ENCODE measurements around the gene AGAP1. TPM values are rescaled to one million over a fixed set of nuclear protein-coding genes. Genes with fewer than 3 reads are reported as not detected.

AGAP1 gene
- total RNA-seq, 1 experiment from 2014 or later, result 25.8 TPM

- Histone ChIP-seq H2BK20ac (ENCODE audit: low read depth, low read length, poor library complexity, severe bottlenecking) (no peak overlapping the region), H3K4me2 (ENCODE audit: insufficient read depth, insufficient read length, low read length) (no peak overlapping the region), H2AK5ac (ENCODE audit: insufficient read length, low read length) (no peak overlapping the region), H2BK120ac (ENCODE audit: low read depth, low read length, poor library complexity, severe bottlenecking) (no peak overlapping the region), H3K4ac (ENCODE audit: low read depth, low read length) (no peak overlapping the region), H2BK15ac (ENCODE audit: low read depth, low read length) (no peak overlapping the region), H4K8ac (replicated peaks; ENCODE audit: insufficient read length, low read depth, low read length) (no peak overlapping the region), H3K14ac (ENCODE audit: insufficient read depth, low read length) (no peak overlapping the region), H3K79me1 (ENCODE audit: insufficient read depth, low read depth, low read length, poor library complexity, severe bottlenecking) (no peaks in the 10 kb centered on the region), H3K4me1 (ENCODE audit: insufficient read depth, low read length) (no peaks in the 10 kb centered on the region; the same call in 1 of the 2 replicates), H3K23ac (ENCODE audit: insufficient read length, low read depth, low read length) (no peak overlapping the region), H4K91ac (ENCODE audit: insufficient read length, low read depth, low read length) (no peak overlapping the region), H3K23me2 (ENCODE audit: insufficient read length, low read depth, low read length, poor library complexity, severe bottlenecking) (no peaks in the 10 kb centered on the region), H3K9ac (ENCODE audit: extremely low read depth, insufficient read length, low read length) (no peak overlapping the region), H3K9me3 (ENCODE audit: control insufficient read depth, low read depth, low read length) (no peaks in the 10 kb centered on the region), H3K18ac (ENCODE audit: insufficient read length, low read depth, low read length) (no peak overlapping the region), H2BK5ac (ENCODE audit: insufficient read length, low read length) (no peak overlapping the region), H4K20me1 (ENCODE audit: control insufficient read depth, insufficient read depth, insufficient read length) (no peaks in the 10 kb centered on the region), H3K27me3 (ENCODE audit: insufficient read depth, low read length) (no peaks in the 10 kb centered on the region), H3K27ac (ENCODE audit: insufficient read length, low read depth, low read length) (no peak overlapping the region), H2BK12ac (ENCODE audit: insufficient read length, low read depth, low read length) (no peak overlapping the region), H2AFZ (ENCODE audit: low read length) (no peak overlapping the region), H3K79me2 (ENCODE audit: insufficient read depth, low read length) (no peaks in the 10 kb centered on the region), H3T11ph (ENCODE audit: low read length) (no peak overlapping the region), H4K5ac (ENCODE audit: insufficient read length, low read depth, low read length) (no peak overlapping the region), H3K56ac (ENCODE audit: insufficient read length, low read depth, low read length) (no peak overlapping the region)
- no peak for DNase-seq
- Mint-ChIP-seq H3K9me3 (no peaks in the 10 kb centered on the region; a peak in 1 of 5 replicates), H3K27ac (no peak overlapping the region), H3K36me3 (ENCODE audit: insufficient read depth in 1 of 3, low read depth in 3 of 3) (peaks cover 0 to 4% (median 0%) of the 10 kb centered on the region in 3 experiments; a peak in 2 of 7 replicates), H3K27me3 (ENCODE audit: low read depth) (peaks cover 2% of the 10 kb centered on the region; the same call in 1 of the 2 replicates), H3K4me3 (no peak overlapping the region), H3K4me1 (peaks cover 17 to 18% of the 10 kb centered on the region in 2 experiments)
- TF ChIP-seq CTCF (conservative IDR thresholded peaks at IDR 0.05), result no peak
- no CpG with 5 or more reads among the region's 12 CpGs for WGBS (ENCODE audit: extremely low coverage, insufficient read length, low lambda C conversion rate)
These were observed 467.9 kb downstream of the AGAP1 start for GRCh38 chr2:235961711-235962110.

Measured in H9 (cell line).